ENCODE data around the gene HMGB2.

HMGB2 gene

DNA sequence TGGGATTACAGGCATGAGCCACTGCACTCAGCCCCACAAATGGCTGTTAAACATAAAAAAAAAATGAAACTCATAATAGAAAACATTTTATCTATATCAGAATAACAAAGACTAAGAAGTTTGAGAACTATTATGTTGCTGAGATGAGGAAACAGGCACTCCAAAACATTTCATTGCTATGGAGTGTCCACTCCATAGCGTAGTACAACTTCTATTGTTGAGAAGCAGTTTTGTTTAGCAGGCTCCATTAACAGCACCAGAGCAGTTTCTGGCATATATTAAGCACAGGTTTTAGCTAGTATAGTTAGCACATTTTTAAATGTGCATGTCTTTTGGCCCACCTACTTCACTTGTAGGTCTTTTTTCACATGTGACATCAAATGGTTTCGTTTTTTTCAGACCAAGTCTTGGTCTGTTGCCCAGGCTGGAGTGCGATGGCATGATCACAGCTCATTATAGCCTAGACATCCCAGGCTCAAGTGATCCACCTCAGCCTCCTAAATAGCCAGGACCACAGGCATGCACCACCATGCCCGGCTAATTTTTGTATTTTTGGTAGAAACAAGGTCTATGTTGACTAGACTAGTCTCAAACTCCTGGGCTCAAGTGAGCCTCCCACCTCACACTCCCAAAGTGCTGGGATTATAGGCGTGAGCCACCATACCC lies 5.8 kb downstream of the HMGB2 start:
- FAIRE-seq (peak; percentile 59), DNase-seq (ENCODE audit: insufficient read length, low spot score) (no peak)
- TF ChIP-seq SPI1 (IDR thresholded peaks at IDR 0.05; ENCODE audit: low read depth, low read length) (no peak), POLR2A (IDR thresholded peaks at IDR 0.05; ENCODE audit: low read depth, low read length) (no peak), POU2F2 (IDR thresholded peaks at IDR 0.05; ENCODE audit: low read depth, low read length) (no peak), POLR2AphosphoS5 (IDR thresholded peaks at IDR 0.05; ENCODE audit: low read depth, low read length) (no peak; the same call in 1 of the 2 replicates), TAF1 (IDR thresholded peaks at IDR 0.05; ENCODE audit: low read depth, low read length) (no peak), PAX5 (IDR thresholded peaks at IDR 0.05; ENCODE audit: insufficient read depth, low read length, severe bottlenecking) (no peak)

DNA sequence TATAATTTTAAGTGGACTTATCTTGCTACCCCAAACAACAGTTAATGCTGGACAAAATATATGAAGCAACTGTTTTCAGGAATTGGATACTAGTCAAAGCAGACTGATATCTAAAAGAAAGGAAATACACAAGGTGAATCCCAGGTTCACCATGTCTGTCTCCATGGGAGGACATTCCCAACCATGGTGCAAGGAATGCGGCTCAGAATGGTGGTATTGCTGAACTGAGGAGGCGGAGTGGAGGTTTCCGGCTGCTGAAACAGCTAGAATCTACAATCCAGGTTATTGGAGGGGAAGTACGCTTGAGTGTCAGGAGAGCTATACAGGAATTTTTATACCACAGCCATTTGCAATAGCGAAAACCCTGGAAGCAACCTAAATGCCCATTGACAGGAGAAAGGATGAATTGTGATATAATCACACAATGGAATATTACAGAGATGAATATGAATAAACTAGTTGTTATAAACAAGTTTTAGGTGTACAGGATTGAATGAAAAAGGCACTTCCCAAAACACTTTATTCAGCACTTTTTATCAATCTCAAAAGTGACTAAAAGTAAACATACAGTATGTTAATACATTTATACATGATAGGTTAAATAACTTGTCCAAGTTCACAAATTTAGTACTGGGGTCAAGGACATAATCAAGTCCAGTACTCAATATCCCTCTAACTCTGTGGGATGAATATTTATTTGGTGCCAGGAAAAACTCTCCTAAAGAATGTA lies 9.0 kb downstream of the HMGB2 start:
- DNase-seq (ENCODE audit: insufficient read length, low spot score) (no peak), FAIRE-seq (no peak)
- TF ChIP-seq PAX5 (IDR thresholded peaks at IDR 0.05; ENCODE audit: insufficient read depth, low read length, severe bottlenecking) (no peak), TAF1 (IDR thresholded peaks at IDR 0.05; ENCODE audit: low read depth, low read length) (no peak), SPI1 (IDR thresholded peaks at IDR 0.05; ENCODE audit: low read depth, low read length) (no peak), POLR2A (IDR thresholded peaks at IDR 0.05; ENCODE audit: low read depth, low read length) (no peak), POU2F2 (IDR thresholded peaks at IDR 0.05; ENCODE audit: low read depth, low read length) (no peak), POLR2AphosphoS5 (IDR thresholded peaks at IDR 0.05; ENCODE audit: low read depth, low read length) (no peak)

DNA sequence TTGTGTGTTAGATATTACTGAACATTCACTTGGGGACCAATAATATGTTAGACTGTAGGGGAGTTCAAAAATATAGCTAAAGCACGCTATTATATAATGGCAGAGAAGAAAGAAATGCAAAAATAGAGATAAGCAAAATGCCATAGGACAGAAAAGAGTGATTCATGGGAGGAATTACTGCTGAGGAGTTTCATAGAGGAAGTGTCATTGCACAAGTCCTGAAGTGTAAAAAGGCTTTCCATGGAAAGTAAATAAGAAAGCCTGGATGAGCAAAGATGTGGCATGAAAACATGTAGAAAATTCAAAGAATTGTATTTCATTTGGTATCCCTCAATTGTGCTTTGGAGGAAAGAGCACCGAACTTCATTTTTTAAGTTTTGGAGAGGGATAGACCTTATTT lies 14.5 kb downstream of the HMGB2 start:
- no peak for TF ChIP-seq POLR2A (IDR thresholded peaks at IDR 0.05; ENCODE audit: low read depth, low read length)
- TF ChIP-seq PAX5 (IDR thresholded peaks at IDR 0.05; ENCODE audit: insufficient read depth, low read length, severe bottlenecking): no peak
- TF ChIP-seq POU2F2 (IDR thresholded peaks at IDR 0.05; ENCODE audit: low read depth, low read length): no peak
- TF ChIP-seq TAF1 (IDR thresholded peaks at IDR 0.05; ENCODE audit: low read depth, low read length): no peak
- no peak for TF ChIP-seq POLR2AphosphoS5 (IDR thresholded peaks at IDR 0.05; ENCODE audit: low read depth, low read length)
- DNase-seq (ENCODE audit: insufficient read length, low spot score) (no peak), FAIRE-seq (no peak)

DNA sequence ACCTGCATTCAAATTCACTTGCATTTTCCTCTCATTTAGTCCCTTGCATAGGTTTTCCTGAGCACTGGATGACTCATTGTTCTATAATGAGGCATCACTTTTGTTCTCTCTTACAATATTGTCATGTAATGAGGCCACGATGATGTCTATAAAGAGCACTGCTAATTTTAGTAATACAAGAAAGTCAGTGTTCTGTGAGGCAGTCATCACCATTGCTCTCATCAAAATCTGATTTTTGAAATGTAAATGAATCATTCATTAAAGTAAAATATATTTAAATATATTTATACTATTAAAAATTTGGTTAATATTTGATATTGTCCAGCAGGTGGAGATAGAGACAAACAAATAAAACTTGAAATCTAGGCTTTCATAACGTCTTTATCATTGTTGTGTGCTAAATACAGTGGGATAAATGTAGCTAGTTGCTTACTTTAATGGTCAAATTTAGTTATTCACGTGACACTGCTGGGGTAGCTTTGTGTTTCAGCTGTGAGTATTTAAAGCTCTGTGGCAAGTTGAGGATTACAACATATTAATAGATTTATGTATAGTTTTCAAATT lies 15.4 kb downstream of the HMGB2 start:
- FAIRE-seq (peak; percentile 57), DNase-seq (ENCODE audit: insufficient read length, low spot score) (no peak)
- TF ChIP-seq SPI1 (IDR thresholded peaks at IDR 0.05; ENCODE audit: low read depth, low read length): no peak
- no peak for TF ChIP-seq POLR2AphosphoS5 (IDR thresholded peaks at IDR 0.05; ENCODE audit: low read depth, low read length)

DNA sequence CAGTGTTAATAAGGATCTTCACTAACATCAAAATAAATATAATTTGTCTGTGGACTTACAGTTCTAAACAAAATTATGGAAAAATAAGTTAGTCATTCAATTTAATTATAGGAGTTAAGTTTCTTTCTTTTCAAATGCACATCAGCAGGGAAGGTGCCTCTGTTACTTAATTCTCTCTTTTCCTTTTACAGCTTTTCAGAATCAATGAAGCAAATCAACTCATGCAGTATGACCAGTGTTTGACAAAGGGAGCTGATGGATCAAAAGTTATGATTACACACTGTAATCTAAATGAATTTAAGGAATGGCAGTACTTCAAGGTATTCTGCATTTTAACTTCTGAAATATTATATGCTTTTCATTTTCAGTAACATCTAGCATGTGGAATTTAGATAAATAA lies 15.9 kb downstream of the HMGB2 start:
- FAIRE-seq (no peak), DNase-seq (ENCODE audit: insufficient read length, low spot score) (no peak)
- no peak for TF ChIP-seq PAX5 (IDR thresholded peaks at IDR 0.05; ENCODE audit: insufficient read depth, low read length, severe bottlenecking)
- TF ChIP-seq POLR2AphosphoS5 (IDR thresholded peaks at IDR 0.05; ENCODE audit: low read depth, low read length): no peak
- no peak for TF ChIP-seq POLR2A (IDR thresholded peaks at IDR 0.05; ENCODE audit: low read depth, low read length)
- TF ChIP-seq POU2F2 (IDR thresholded peaks at IDR 0.05; ENCODE audit: low read depth, low read length): no peak
- no peak for TF ChIP-seq SPI1 (IDR thresholded peaks at IDR 0.05; ENCODE audit: low read depth, low read length)
- no peak for TF ChIP-seq TAF1 (IDR thresholded peaks at IDR 0.05; ENCODE audit: low read depth, low read length)

DNA sequence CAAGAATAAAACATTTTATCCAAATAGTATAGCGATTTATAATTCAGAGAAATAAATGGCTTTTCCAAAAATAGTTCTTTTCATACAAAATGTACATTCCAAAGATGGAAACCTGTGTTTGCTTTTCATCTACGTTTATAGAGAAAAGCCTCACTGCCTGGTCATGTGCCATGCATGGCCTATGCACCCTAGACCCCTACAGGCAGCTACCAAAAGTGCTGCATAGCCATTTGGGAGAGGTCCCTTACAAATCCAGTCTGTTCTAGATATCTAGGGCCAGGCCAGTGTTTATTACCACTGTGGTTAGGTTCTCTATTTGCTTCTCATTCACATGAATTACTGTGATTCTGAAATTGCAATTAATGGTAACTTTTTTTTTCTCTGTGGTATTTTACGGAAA lies 17.2 kb downstream of the HMGB2 start:
- no peak for FAIRE-seq
- TF ChIP-seq TAF1 (IDR thresholded peaks at IDR 0.05; ENCODE audit: low read depth, low read length) (no peak), POLR2AphosphoS5 (IDR thresholded peaks at IDR 0.05; ENCODE audit: low read depth, low read length) (no peak), PAX5 (IDR thresholded peaks at IDR 0.05; ENCODE audit: insufficient read depth, low read length, severe bottlenecking) (no peak), SPI1 (IDR thresholded peaks at IDR 0.05; ENCODE audit: low read depth, low read length) (no peak), POU2F2 (IDR thresholded peaks at IDR 0.05; ENCODE audit: low read depth, low read length) (no peak), POLR2A (IDR thresholded peaks at IDR 0.05; ENCODE audit: low read depth, low read length) (no peak)
- DNase-seq (ENCODE audit: insufficient read length, low spot score): no peak

DNA sequence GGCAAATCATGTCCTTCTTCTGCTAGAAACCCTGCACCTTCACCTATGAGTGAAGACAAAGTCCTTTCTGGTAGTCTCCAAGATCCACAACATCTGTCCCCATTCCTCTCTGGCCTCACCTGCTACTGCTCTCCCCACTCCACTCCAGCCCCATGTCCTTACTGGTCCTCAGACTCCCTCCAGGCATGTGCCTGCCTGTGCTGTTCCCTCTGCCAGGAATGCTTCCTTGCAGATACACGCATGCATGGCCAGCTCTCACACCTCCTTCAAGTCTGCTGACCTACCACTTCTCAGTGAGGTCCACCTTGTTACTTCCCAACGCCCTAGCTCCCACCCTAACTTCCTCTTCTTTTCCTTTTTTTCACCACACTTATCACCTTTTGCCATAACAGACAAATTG lies 18.1 kb downstream of the HMGB2 start:
- FAIRE-seq: no peak
- TF ChIP-seq POLR2A (IDR thresholded peaks at IDR 0.05; ENCODE audit: low read depth, low read length): no peak
- TF ChIP-seq TAF1 (IDR thresholded peaks at IDR 0.05; ENCODE audit: low read depth, low read length): no peak
- TF ChIP-seq POLR2AphosphoS5 (IDR thresholded peaks at IDR 0.05; ENCODE audit: low read depth, low read length): no peak
- no peak for TF ChIP-seq SPI1 (IDR thresholded peaks at IDR 0.05; ENCODE audit: low read depth, low read length)
- TF ChIP-seq POU2F2 (IDR thresholded peaks at IDR 0.05; ENCODE audit: low read depth, low read length): no peak
- no peak for TF ChIP-seq PAX5 (IDR thresholded peaks at IDR 0.05; ENCODE audit: insufficient read depth, low read length, severe bottlenecking)
- DNase-seq (ENCODE audit: insufficient read length, low spot score): no peak

DNA sequence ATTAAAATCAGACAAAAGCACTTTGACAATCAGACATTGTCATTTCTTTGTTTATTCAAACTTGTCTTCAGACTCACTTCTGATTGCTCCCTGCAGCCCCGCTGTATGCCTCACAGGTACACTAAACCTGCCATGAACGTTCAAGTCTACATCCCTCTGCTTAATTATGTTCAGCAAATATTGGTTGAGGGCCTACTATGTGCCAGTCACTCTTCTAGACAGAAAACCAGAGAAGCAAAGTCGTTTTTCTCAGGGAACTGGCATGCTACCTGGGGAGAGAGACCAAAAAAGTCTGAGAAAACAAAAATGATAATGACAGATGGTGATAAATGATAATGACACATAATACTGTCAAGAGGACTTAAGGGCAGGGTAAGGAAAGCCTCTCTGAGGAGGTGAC lies 19.4 kb downstream of the HMGB2 start:
- FAIRE-seq: no peak
- TF ChIP-seq PAX5 (IDR thresholded peaks at IDR 0.05; ENCODE audit: insufficient read depth, low read length, severe bottlenecking) (no peak), POU2F2 (IDR thresholded peaks at IDR 0.05; ENCODE audit: low read depth, low read length) (no peak), TAF1 (IDR thresholded peaks at IDR 0.05; ENCODE audit: low read depth, low read length) (no peak)
- DNase-seq (ENCODE audit: insufficient read length, low spot score): no peak

DNA sequence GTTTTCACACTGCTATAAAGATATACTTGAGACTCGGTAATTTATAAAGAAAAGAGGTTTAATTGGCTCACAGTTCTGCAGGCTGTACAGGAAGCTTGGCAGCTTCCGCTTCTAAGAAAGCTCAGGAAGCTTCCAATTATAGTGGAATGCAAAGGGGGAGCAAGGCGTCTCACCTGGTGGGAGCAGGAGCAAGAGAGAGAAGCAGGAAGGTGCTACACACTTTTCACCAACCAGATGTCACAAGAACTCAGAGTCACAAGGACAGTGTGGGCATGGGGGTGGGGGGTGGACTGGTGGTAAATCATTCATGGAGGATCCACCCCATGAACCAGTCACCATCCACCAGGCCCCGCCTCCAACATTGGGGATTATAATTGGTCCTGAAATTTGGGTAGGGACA lies 22.8 kb downstream of the HMGB2 start:
- no peak for FAIRE-seq
- TF ChIP-seq POLR2AphosphoS5 (IDR thresholded peaks at IDR 0.05; ENCODE audit: low read depth, low read length): no peak
- TF ChIP-seq POU2F2 (IDR thresholded peaks at IDR 0.05; ENCODE audit: low read depth, low read length): no peak
- TF ChIP-seq PAX5 (IDR thresholded peaks at IDR 0.05; ENCODE audit: insufficient read depth, low read length, severe bottlenecking): no peak
- no peak for TF ChIP-seq SPI1 (IDR thresholded peaks at IDR 0.05; ENCODE audit: low read depth, low read length)
- no peak for TF ChIP-seq TAF1 (IDR thresholded peaks at IDR 0.05; ENCODE audit: low read depth, low read length)
- TF ChIP-seq POLR2A (IDR thresholded peaks at IDR 0.05; ENCODE audit: low read depth, low read length): no peak

More for the DNA sequence above, 22.8 kb downstream of the HMGB2 start:
- no peak for DNase-seq (ENCODE audit: insufficient read length, low spot score)

All from GM12891 (cell line).